ENCODE measurements around the gene CRIP1. TPM values are rescaled to one million over a fixed set of nuclear protein-coding genes. Genes with fewer than 3 reads are reported as not detected.

Gene CRIP1
- total RNA-seq, 1 experiment from 2014 or later: 140 TPM

- H3K27ac ChIP-seq (ENCODE audit: low read length): no peak overlapping the region
- H3K9me2 ChIP-seq (replicated peaks; ENCODE audit: insufficient read depth, low read length): no peaks in the 10 kb centered on the region
- no peak overlapping the region for H3K4me2 ChIP-seq (ENCODE audit: low read depth, low read length, poor library complexity, severe bottlenecking)
- no peak overlapping the region for H3K4me3 ChIP-seq (ENCODE audit: low read length)
- DNase-seq: no peak
- H3K9me3 ChIP-seq (ENCODE audit: low read length): no peaks in the 10 kb centered on the region
- H3K79me2 ChIP-seq (ENCODE audit: low read length): no peaks in the 10 kb centered on the region
- peaks cover 1% of the 10 kb centered on the region; the same call in 1 of the 2 replicates for H4K20me1 ChIP-seq (ENCODE audit: insufficient read depth, low read depth, low read length)
- no peak overlapping the region for H2AFZ ChIP-seq (ENCODE audit: low read length)
- no peaks in the 10 kb centered on the region for H3K36me3 ChIP-seq (ENCODE audit: insufficient read depth, low read length)
- no peak overlapping the region for H3K9ac ChIP-seq (ENCODE audit: low read length)
- no peaks in the 10 kb centered on the region for H3K27me3 ChIP-seq (ENCODE audit: low read length)
- H3K4me1 ChIP-seq (ENCODE audit: low read length): peaks cover 13% of the 10 kb centered on the region
Measured at GRCh38 chr14:105536691-105537579, 50.2 kb downstream of the CRIP1 start.

- H3K27ac ChIP-seq (ENCODE audit: low read length): no peak overlapping the region
- no peaks in the 10 kb centered on the region for H3K27me3 ChIP-seq (ENCODE audit: low read length)
- no peaks in the 10 kb centered on the region for H3K36me3 ChIP-seq (ENCODE audit: insufficient read depth, low read length)
- H3K4me1 ChIP-seq (ENCODE audit: low read length): peaks cover 4% of the 10 kb centered on the region
- no peak overlapping the region for H3K4me2 ChIP-seq (ENCODE audit: low read depth, low read length, poor library complexity, severe bottlenecking)
- peak; percentile 89 for DNase-seq
- no peaks in the 10 kb centered on the region for H3K79me2 ChIP-seq (ENCODE audit: low read length)
- no peak overlapping the region for H2AFZ ChIP-seq (ENCODE audit: low read length)
- no peak overlapping the region for H3K4me3 ChIP-seq (ENCODE audit: low read length)
- no peaks in the 10 kb centered on the region for H3K9me2 ChIP-seq (replicated peaks; ENCODE audit: insufficient read depth, low read length)
- peaks cover under 1% of the 10 kb centered on the region; the same call in 1 of the 2 replicates for H3K9me3 ChIP-seq (ENCODE audit: low read length)
- no peaks in the 10 kb centered on the region; the same call in 1 of the 2 replicates for H4K20me1 ChIP-seq (ENCODE audit: insufficient read depth, low read depth, low read length)
- H3K9ac ChIP-seq (ENCODE audit: low read length): no peak overlapping the region
Measured at GRCh38 chr14:105537580-105538474, 51.1 kb downstream of the CRIP1 start.

Other genes with a start within 250 kb of the CRIP1 start
- gene BTBD6, start 238.4 kb upstream of the CRIP1 start, total RNA-seq (2014; rRNA removed; shearing (Covaris generic); ENCODE audit: low replicate concordance): 58.9 and 130 TPM in 2 replicates
- gene BRF1, start 185.9 kb upstream of the CRIP1 start, total RNA-seq (2014; rRNA removed; shearing (Covaris generic); ENCODE audit: low replicate concordance): 19.0 and 54.9 TPM in 2 replicates
- 32.4 and 55.8 TPM in 2 replicates for gene PACS2, start 172.1 kb upstream of the CRIP1 start, total RNA-seq (2014; rRNA removed; shearing (Covaris generic); ENCODE audit: low replicate concordance)
- 0.67 and 1.7 TPM in 2 replicates for gene TEX22, start 88.3 kb upstream of the CRIP1 start, total RNA-seq (2014; rRNA removed; shearing (Covaris generic); ENCODE audit: low replicate concordance)
- 94.6 and 204 TPM in 2 replicates for gene MTA1, start 67.1 kb upstream of the CRIP1 start, total RNA-seq (2014; rRNA removed; shearing (Covaris generic); ENCODE audit: low replicate concordance)
- gene CRIP2, start 12.1 kb upstream of the CRIP1 start, total RNA-seq (2014; rRNA removed; shearing (Covaris generic); ENCODE audit: low replicate concordance): 0.45 TPM in 1 of 2 replicates, not detected in the other
- 9.8 and 35.6 TPM in 2 replicates for gene TEDC1, start 4.4 kb downstream of the CRIP1 start, total RNA-seq (2014; rRNA removed; shearing (Covaris generic); ENCODE audit: low replicate concordance)
- 0.18 TPM in 1 of 2 replicates, not detected in the other for gene TMEM121, start 39.7 kb downstream of the CRIP1 start, total RNA-seq (2014; rRNA removed; shearing (Covaris generic); ENCODE audit: low replicate concordance)

Data from Karpas-422 (cell line).